ENCODE data around the gene TCERG1L.

DNA sequence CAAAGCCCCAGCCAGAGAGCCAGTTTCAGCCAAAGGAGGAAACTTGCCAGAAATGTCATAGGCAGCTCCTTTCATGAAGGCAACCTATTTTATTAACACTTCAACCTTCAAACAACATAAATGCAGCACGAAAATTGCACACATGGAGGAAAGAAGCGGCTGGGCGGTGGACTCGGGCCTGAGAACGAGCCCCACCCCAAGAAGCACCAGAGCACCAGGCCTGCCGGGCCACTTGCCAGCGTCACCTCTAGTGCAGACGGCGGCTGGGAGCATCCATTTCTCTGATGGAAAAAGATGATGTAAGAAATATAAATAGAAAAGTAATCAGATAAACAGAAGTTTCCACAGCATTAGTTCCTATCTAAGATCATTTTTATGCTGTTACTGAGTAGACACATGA, 100.0 kb downstream of the TCERG1L start:
- TF ChIP-seq REST (IDR thresholded peaks at IDR 0.05; ENCODE audit: low read depth, low read length) (no peak), CTCF (IDR thresholded peaks at IDR 0.05) (no peak), NRF1 (IDR thresholded peaks at IDR 0.05; ENCODE audit: low read depth, low read length) (no peak), EZH2phosphoT487 (IDR thresholded peaks at IDR 0.05; ENCODE audit: borderline replicate concordance, low read depth) (no peak), POLR2AphosphoS5 (IDR thresholded peaks at IDR 0.05; ENCODE audit: low read depth, low read length) (no peak), TAF1 (IDR thresholded peaks at IDR 0.05; ENCODE audit: borderline replicate concordance, low read depth, low read length) (no peak), JUND (IDR thresholded peaks at IDR 0.05) (no peak), FOXM1 (IDR thresholded peaks at IDR 0.05; ENCODE audit: low read depth) (no peak)
- TF ChIP-seq, protein P1, sequence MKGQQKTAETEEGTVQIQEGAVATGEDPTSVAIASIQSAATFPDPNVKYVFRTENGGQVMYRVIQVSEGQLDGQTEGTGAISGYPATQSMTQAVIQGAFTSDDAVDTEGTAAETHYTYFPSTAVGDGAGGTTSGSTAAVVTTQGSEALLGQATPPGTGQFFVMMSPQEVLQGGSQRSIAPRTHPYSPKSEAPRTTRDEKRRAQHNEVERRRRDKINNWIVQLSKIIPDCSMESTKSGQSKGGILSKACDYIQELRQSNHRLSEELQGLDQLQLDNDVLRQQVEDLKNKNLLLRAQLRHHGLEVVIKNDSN (IDR thresholded peaks at IDR 0.05; ENCODE audit: borderline replicate concordance, low read depth) = no peak
